Upper lobe of right lung (tissue), 1 donor: ENCODE results near the gene TSPAN8. TPM values are rescaled to one million over a fixed set of nuclear protein-coding genes. Genes with fewer than 3 reads are reported as not detected.
"Not testable (repeated sequence)": the region's sequence is repeated elsewhere in the genome, so short reads cannot be mapped to it uniquely, and the experiment has no call there.

Experiments used
- ATAC-seq: fragments of 200-7000 bp; cut with Tn5 transposase; one replicate; pipeline ENCODE4 v1.9.1; 2020; ENCODE audit warnings: mild to moderate bottlenecking, moderate library complexity
- DNase-seq: peaks from one replicate; pipeline ENCODE4 v3.0.0-alpha.2; 2020
- H3K27ac ChIP-seq: fragments of 200-600 bp; one replicate; pipeline ENCODE4 v1.8.0; 2022
- H3K27me3 ChIP-seq: fragments of 200-600 bp; one replicate; pipeline ENCODE4 v1.8.0; 2022; ENCODE audit warnings: mild to moderate bottlenecking
- H3K36me3 ChIP-seq: fragments of 200-600 bp; one replicate; pipeline ENCODE4 v1.8.0; 2022
- H3K4me1 ChIP-seq: fragments of 200-600 bp; one replicate; pipeline ENCODE4 v1.8.0; 2022
- H3K4me3 ChIP-seq: fragments of 200-600 bp; one replicate; pipeline ENCODE4 v1.8.0; 2022; ENCODE audit warnings: mild to moderate bottlenecking
- H3K9me3 ChIP-seq: fragments of 200-600 bp; one replicate; pipeline ENCODE4 v1.8.0; 2022
- intact Hi-C: fragments of 100-400 bp; cut with DNase I; formaldehyde crosslinking; loops from one replicate; pipeline ENCODE4 v1.11.0; 2022
- total RNA-seq: library from RNA; stranded (reverse); fragmentation: NEBNext Ultra II Directional; extraction: Animal tissue kit (Norgen Biotek cat#: 25700); gene quantifications from one replicate; pipeline ENCODE4 v1.2.1, GENCODE V29; 2021
- TF ChIP-seq, protein P1 (sequence below): fragments of 200-600 bp; IDR thresholded peaks from one replicate; pipeline ENCODE4 v1.8.0; 2022; ENCODE audit warnings: antibody characterized with exemption
- donor health status: DM: no; HTN: yes; CAD: no; lungs with severe emphysema.

TSPAN8 gene
- total RNA-seq, 1 donor from 2014 or later, result 11.2 TPM

DNA sequence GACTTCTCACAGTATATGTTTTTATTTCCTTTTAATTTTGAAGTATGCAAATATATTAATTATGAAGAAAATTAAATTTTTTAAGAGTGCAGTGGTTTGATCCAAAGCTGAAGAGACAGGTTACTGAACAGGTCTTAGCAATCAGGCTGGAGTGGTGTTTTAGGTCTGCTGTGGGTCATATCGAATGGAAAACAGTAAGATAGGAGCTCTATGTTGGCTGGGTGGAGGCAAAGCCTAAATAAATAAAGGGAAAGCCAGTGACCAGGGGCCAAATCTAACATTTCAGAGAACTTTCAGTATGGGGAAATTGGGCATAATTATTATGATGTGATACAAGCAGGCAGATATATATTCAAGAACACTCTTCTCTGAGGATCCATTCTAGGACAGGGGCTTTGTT lies 12.7 kb upstream of the TSPAN8 start:
- intact Hi-C loops, result no loop called here
- ATAC-seq (no peak), DNase-seq (no peak)
- Histone ChIP-seq H3K27ac (no peak overlapping the region), H3K4me3 (no peak overlapping the region), H3K36me3 (no peaks in the 10 kb centered on the region), H3K4me1 (no peaks in the 10 kb centered on the region), H3K27me3 (no peaks in the 10 kb centered on the region), H3K9me3 (no peaks in the 10 kb centered on the region)
- TF ChIP-seq, protein P1, sequence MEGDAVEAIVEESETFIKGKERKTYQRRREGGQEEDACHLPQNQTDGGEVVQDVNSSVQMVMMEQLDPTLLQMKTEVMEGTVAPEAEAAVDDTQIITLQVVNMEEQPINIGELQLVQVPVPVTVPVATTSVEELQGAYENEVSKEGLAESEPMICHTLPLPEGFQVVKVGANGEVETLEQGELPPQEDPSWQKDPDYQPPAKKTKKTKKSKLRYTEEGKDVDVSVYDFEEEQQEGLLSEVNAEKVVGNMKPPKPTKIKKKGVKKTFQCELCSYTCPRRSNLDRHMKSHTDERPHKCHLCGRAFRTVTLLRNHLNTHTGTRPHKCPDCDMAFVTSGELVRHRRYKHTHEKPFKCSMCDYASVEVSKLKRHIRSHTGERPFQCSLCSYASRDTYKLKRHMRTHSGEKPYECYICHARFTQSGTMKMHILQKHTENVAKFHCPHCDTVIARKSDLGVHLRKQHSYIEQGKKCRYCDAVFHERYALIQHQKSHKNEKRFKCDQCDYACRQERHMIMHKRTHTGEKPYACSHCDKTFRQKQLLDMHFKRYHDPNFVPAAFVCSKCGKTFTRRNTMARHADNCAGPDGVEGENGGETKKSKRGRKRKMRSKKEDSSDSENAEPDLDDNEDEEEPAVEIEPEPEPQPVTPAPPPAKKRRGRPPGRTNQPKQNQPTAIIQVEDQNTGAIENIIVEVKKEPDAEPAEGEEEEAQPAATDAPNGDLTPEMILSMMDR, result no peak

DNA sequence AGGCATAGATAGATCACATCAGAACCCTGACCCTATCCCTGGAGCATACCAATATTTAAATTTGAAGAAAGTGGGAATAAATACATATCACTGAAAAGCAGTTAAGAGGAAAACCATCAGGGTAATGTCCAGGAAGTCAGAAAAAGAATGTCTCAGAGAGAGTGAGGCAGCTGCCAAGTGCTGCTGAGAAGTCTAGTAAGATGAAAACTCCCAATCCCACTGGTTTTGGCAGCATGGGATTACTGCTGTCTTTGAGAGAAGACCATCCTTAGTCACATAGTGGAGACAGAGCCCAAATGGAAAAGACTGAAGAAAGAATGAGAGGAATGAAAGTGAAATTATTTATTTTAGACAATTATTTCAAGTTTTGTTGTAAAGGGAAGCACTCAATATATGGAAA lies 11.5 kb upstream of the TSPAN8 start:
- ATAC-seq, result no peak
- Histone ChIP-seq H3K27me3 (no peaks in the 10 kb centered on the region), H3K36me3 (no peaks in the 10 kb centered on the region), H3K9me3 (no peaks in the 10 kb centered on the region), H3K27ac (no peak overlapping the region), H3K4me3 (no peak overlapping the region), H3K4me1 (peaks cover 8% of the 10 kb centered on the region)
- intact Hi-C loops, result no loop called here
- TF ChIP-seq, protein P1, result no peak
- DNase-seq, result no peak

DNA sequence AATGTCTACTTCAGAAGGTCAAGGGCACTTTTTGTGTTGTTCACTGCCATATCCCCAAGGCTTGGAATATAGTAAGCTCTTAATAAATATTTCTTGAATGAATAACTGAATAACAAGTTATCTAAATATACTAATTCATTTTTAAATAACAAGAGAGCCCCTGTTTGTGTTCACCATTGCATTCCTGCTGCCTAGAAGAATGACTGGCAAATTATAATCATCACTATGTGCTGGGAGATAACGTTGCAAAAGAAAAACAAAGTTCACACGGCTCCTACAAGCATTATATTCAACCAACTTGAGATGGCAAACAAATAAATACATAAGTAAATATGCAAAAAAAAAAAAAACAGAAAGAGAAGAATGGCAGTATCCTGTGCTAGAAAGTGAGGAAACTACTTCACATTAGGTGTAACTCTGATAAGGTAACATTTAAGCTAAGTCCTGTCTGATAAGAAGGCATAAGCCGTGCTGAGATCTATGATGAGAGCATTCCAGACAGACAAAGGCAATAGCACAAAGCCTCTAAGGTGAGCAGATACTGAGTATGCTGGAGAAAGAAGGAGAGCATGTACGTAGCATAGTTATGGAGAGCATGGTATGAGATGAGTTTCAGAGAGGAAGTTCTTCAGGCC lies 9.2 kb upstream of the TSPAN8 start:
- TF ChIP-seq, protein P1, result no peak
- no peak overlapping the region for H3K27ac ChIP-seq
- no peaks in the 10 kb centered on the region for H3K27me3 ChIP-seq
- peaks cover 9% of the 10 kb centered on the region for H3K4me1 ChIP-seq
- H3K36me3 ChIP-seq, result no peaks in the 10 kb centered on the region
- DNase-seq (no peak), ATAC-seq (no peak)
- H3K4me3 ChIP-seq, result no peak overlapping the region
- intact Hi-C loops, result no loop called here
- H3K9me3 ChIP-seq, result no peaks in the 10 kb centered on the region

DNA sequence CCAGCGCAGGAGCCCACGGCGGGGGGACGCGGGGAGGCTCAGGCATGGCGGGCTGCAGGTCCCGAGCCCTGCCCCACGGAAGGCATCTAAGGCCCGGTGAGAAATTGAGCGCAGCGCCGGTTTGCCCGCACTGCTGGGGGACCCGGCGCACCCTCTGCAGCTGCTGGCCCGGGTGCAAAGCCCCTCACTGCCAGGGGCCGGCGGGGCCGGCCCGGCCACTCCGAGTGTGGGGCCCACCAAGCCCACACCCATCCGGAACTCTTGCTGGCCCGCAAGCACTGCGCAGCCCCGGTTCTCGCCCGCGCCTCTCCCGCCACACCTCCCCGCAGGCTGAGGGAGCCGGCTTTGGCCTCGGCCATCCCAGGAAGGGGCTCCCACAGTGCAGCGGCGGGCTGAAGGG lies 8.5 kb upstream of the TSPAN8 start:
- no peak for DNase-seq
- intact Hi-C loops, result no loop called here

DNA sequence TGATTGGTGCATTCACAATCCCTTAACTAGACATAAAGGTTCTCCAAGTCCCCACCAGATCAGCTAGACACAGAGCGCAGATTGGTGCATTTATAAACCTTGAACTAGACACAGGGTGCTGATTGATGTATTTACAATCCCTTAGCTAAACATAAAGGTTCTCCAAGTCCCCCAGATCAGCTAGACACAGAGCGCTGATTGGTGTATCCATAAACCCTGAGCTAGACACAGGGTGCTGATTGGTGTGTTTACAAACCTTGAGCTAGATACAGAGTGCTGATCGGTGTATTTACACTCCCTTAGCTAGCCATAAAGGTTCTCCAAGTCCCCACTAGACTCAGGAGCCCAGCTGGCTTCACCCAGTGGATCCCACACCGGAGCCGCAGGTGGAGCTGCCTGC lies 8.0 kb upstream of the TSPAN8 start:
- H3K4me1 ChIP-seq, H3K4me3 ChIP-seq, ATAC-seq, H3K36me3 ChIP-seq, H3K27me3 ChIP-seq, DNase-seq, H3K9me3 ChIP-seq, intact Hi-C loops, H3K27ac ChIP-seq: not testable (repeated sequence)

More for the DNA sequence above, 8.5 kb upstream of the TSPAN8 start:
- ATAC-seq, result no peak
- TF ChIP-seq, protein P1, result no peak
- no peaks in the 10 kb centered on the region for H3K27me3 ChIP-seq
- peaks cover 9% of the 10 kb centered on the region for H3K4me1 ChIP-seq
- H3K36me3 ChIP-seq, result no peaks in the 10 kb centered on the region
- no peak overlapping the region for H3K27ac ChIP-seq
- no peaks in the 10 kb centered on the region for H3K9me3 ChIP-seq
- H3K4me3 ChIP-seq, result no peak overlapping the region

DNA sequence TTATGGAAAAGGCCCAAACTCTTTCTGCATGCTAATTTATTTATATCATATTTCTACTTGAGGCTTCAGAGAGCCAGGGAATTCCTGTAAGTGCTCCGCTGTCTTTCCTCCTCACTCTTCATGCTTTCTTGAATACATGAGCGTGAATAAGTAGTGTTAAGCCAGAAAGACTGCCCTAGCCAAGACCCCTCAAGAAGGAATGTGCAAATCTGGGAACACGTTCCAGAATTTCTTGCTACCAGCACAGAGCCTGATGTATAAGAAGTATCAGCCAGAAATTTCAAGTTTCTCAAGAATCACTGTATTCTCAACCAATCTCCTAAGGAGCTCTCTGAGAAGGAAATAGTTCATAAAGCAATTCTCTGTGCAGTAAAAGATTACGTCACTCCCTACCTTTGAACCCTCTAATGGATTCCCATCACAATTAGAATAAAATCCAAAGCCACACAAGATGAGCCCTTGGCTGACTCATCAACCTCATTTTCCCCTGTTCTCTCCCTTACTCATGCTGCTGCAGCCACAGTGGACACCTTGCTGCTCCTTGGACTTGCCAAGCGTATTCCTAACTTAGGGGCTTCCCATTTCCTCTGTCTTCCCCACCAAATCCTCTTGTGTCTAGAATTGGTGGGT lies 6.9 kb upstream of the TSPAN8 start:
- peak; percentile 41 for ATAC-seq
- no peak overlapping the region for H3K27ac ChIP-seq
- TF ChIP-seq, protein P1, result no peak

More for the DNA sequence above, 6.9 kb upstream of the TSPAN8 start:
- Histone ChIP-seq H3K4me3 (no peak overlapping the region), H3K4me1 (peaks cover 9% of the 10 kb centered on the region), H3K36me3 (no peaks in the 10 kb centered on the region), H3K9me3 (no peaks in the 10 kb centered on the region), H3K27me3 (no peaks in the 10 kb centered on the region)
- DNase-seq, result no peak
- intact Hi-C loops, result no loop called here
